ENCODE measurements around the gene AKR1C2. TPM values are rescaled to one million over a fixed set of nuclear protein-coding genes. Genes with fewer than 3 reads are reported as not detected.
"Not testable (repeated sequence)": the region's sequence is repeated elsewhere in the genome, so short reads cannot be mapped to it uniquely, and the experiment has no call there.

AKR1C2 gene
- polyA plus RNA-seq, 2 of the 4 experiments (the other 2 are of a cell fraction) = 5,660 to 6,805 TPM

GRCh38 chr10:5002013-5002727 lies 1.5 kb downstream of the AKR1C2 start (continued):
- no peak for TF ChIP-seq PBX3 (IDR thresholded peaks at IDR 0.05)

GRCh38 chr10:4998671-4999070 lies 5.0 kb downstream of the AKR1C2 start:
- ChIA-PET CTCF (no interaction called here), POLR2A (interaction anchor here (1.2 kb wide), 1 partner anchor 74 kb away, joined by 3 read pairs; no protein-coding TSS in a partner anchor)
- H3K4me3 ChIP-seq = peak overlapping the region; percentile 81
- no peak for DNase-seq (ENCODE audit: low read depth in 1 of 2, low spot score in 1 of 2)
- no peak for TF ChIP-seq MAZ (IDR thresholded peaks at IDR 0.05; ENCODE audit: borderline replicate concordance, low read depth, low read length)
- no peak for TF ChIP-seq CEBPB (IDR thresholded peaks at IDR 0.05)
- 0 out of 2 replicates have a peak, but pooled peaks have one; percentile 28 for TF ChIP-seq TP53 (CRISPR knock-in tag; IDR thresholded peaks at IDR 0.05)
- TF ChIP-seq HOXB13 (CRISPR knock-in tag; IDR thresholded peaks at IDR 0.05; ENCODE audit: low read depth) = no peak
- no peak for TF ChIP-seq REST (IDR thresholded peaks at IDR 0.05)
- TF ChIP-seq HOXA7 (CRISPR knock-in tag; IDR thresholded peaks at IDR 0.05) = peak; percentile 80; the same call in 1 of the 2 replicates
- no peak for TF ChIP-seq HMGXB4 (CRISPR knock-in tag; IDR thresholded peaks at IDR 0.05; ENCODE audit: borderline replicate concordance)
- peak; percentile 83 for TF ChIP-seq RARB (CRISPR knock-in tag; IDR thresholded peaks at IDR 0.05)
- TF ChIP-seq ZC3H11A (IDR thresholded peaks at IDR 0.05) = no peak
- no peak for TF ChIP-seq HOXB5 (CRISPR knock-in tag; IDR thresholded peaks at IDR 0.05)
- no peak for TF ChIP-seq SREBF2 (IDR thresholded peaks at IDR 0.05)
- H3K9me3 ChIP-seq = no peaks in the 10 kb centered on the region
- no peak; a peak in 2 of 6 replicates for ATAC-seq
- H3K4me1 ChIP-seq = no peaks in the 10 kb centered on the region
- no peak for FAIRE-seq
- H3K4me2 ChIP-seq = peak overlapping the region; percentile 77
- 4% methylated on average over 5 of the region's 5 CpGs for WGBS (ENCODE audit: missing lambda C conversion rate)
- H3K27ac ChIP-seq = peak overlapping the region; percentile 87 to 95

GRCh38 chr10:4994260-4994659 lies 9.4 kb downstream of the AKR1C2 start:
- Histone ChIP-seq H3K4me1 (peaks cover 19% of the 10 kb centered on the region; the same call in 2 of the 3 replicates), H3K4me3 (peak overlapping the region; percentile 38), H3K4me2 (peak overlapping the region; percentile 74), H3K27ac (peak overlapping the region; percentile 8 to 72; a peak in 4 of 6 replicates)
- POLR2A ChIA-PET, CTCF ChIA-PET, H3K9me3 ChIP-seq: not testable (repeated sequence)
- ATAC-seq (peak; percentile 25 to 67), FAIRE-seq (peak; percentile 82), DNase-seq (ENCODE audit: low read depth in 1 of 2, low spot score in 1 of 2) (peak in 1 of 2 experiments; percentile 82)
- TF ChIP-seq POLR2AphosphoS2 (conservative IDR thresholded peaks at IDR 0.05; ENCODE audit: low read length) = peak; percentile 84; the same call in 1 of the 2 replicates
- TF ChIP-seq JUN (IDR thresholded peaks at IDR 0.05) = peak; percentile 48; a peak in 3 of 5 replicates
- TF ChIP-seq MAX (IDR thresholded peaks at IDR 0.05) = 0 out of 2 replicates have a peak, but pooled peaks have one; percentile 29

All from A549 (cell line).